GM23248 (cell line): ENCODE results near the gene OR6X1.

Experiments
- EZH2 ChIP-seq: fragments of 200-600 bp; sonication (generic); IDR thresholded peaks from 2 replicates; pipeline ENCODE4 v1.6.1; 2018; ENCODE audit warnings: antibody characterized with exemption, mild to moderate bottlenecking; ENCODE audit not compliant: insufficient read depth, poor library complexity, severe bottlenecking
- EZH2phosphoT487 ChIP-seq: fragments of 200-600 bp; sonication (generic); IDR thresholded peaks from 2 replicates; pipeline ENCODE4 v1.6.1; 2018; ENCODE audit warnings: antibody characterized with exemption, moderate library complexity, mild to moderate bottlenecking, low read depth; ENCODE audit not compliant: insufficient read depth

- TF ChIP-seq EZH2: no peak
- TF ChIP-seq EZH2phosphoT487: no peak
These were observed 12.9 kb downstream of the OR6X1 start, which contains the start of gene ZNF202 for GRCh38 chr11:123741159-123742030.
